ENCODE data around the gene ENPP6. TPM values are rescaled to one million over a fixed set of nuclear protein-coding genes. Genes with fewer than 3 reads are reported as not detected.

The ENPP6 gene
- 0.61 and 1.2 TPM in 2 replicates for total RNA-seq

DNA sequence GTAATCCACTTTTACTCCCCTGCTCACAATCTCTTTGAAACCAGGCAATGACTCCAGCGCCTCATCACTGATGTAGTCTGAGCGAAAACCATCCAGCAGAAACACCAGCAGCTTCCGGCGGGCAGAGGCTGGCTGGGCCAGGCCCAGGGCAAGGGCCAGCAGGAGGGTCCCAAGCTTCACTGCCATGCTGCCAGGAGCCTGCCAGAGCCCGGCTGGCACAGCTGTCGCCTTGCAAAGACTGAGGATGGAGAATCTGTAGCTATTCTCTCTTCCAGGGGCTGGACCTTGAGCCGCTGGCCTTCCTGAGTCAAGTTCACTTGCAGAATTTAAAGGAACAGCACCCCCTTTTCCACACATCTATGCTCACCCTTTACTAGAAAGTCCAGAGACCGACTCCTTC lies at the start of gene ENPP6:
TSS of gene ENPP6 (minus strand) at position 240 of the 400 bp plus-strand sequence. CDS start at position 186, 54 bp downstream.
- no peak within 1 kb of the TSS for H3K27ac Mint-ChIP-seq
- H3K4me3 Mint-ChIP-seq: no peak within 1 kb of the TSS
- H3K27me3 Mint-ChIP-seq: peaks cover 15% of the 10 kb centered on the region
- peaks cover 5% of the 10 kb centered on the region for H3K9me3 Mint-ChIP-seq
- H3K36me3 Mint-ChIP-seq (ENCODE audit: low read depth): peaks cover 2% of the 10 kb centered on the region
- H3K4me1 Mint-ChIP-seq: no peaks in the 10 kb centered on the region
- intact Hi-C loops (cut with micrococcal nuclease): no loop called here
- peak; percentile 30 for DNase-seq

DNA sequence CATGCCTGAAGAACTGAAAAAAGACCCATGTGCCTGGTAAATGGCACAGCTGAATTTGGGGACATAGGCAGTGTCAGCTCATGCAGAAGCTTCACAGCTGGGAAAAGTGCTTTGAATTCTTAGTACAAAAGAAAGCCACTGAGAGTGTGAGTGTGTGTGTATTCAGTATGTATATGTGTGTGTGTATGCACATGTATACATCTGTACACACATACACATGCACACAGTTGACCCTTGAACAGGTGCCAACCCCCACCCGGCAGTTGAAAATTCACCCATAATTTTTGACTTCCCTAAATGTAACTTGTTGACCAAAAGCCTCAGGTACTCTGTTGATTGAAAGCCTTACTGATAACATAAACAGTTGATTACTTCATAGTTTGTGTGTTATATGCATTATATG lies 49.5 kb upstream of the ENPP6 start:
- Mint-ChIP-seq H3K4me3 (peak overlapping the region; percentile 78), H3K27me3 (no peaks in the 10 kb centered on the region), H3K9me3 (no peaks in the 10 kb centered on the region), H3K36me3 (ENCODE audit: low read depth) (no peaks in the 10 kb centered on the region), H3K4me1 (peaks cover 65% of the 10 kb centered on the region), H3K27ac (peak overlapping the region; percentile 93)
- no peak for DNase-seq
- intact Hi-C loops (cut with micrococcal nuclease): loop anchor here (10.0 kb wide), 2 partner anchors 558 to 698 kb away; partner anchors contain the start of gene ACSL1

GRCh38 chr4:184265546-184266351 lies 48.1 kb upstream of the ENPP6 start:
- Mint-ChIP-seq H3K9me3 (no peaks in the 10 kb centered on the region), H3K36me3 (ENCODE audit: low read depth) (no peaks in the 10 kb centered on the region), H3K4me3 (peak overlapping the region; percentile 59), H3K27ac (peak overlapping the region; percentile 77), H3K4me1 (peaks cover 62% of the 10 kb centered on the region), H3K27me3 (no peaks in the 10 kb centered on the region)
- intact Hi-C loops (cut with micrococcal nuclease): loop anchor here (2.0 to 10.0 kb wide), 3 partner anchors 193 to 699 kb away; partner anchors contain the start of gene ACSL1
- peak; percentile 65 for DNase-seq

- Mint-ChIP-seq H3K36me3 (ENCODE audit: low read depth) (no peaks in the 10 kb centered on the region), H3K4me3 (peak overlapping the region; percentile 34), H3K27ac (peak overlapping the region; percentile 84), H3K9me3 (no peaks in the 10 kb centered on the region), H3K4me1 (peaks cover 48% of the 10 kb centered on the region), H3K27me3 (no peaks in the 10 kb centered on the region)
- intact Hi-C loops (cut with micrococcal nuclease): loop anchor here (1.0 to 10.0 kb wide), 10 partner anchors 12 to 701 kb away; partner anchors contain the start of genes ACSL1, CASP3, IRF2 and PRIMPOL
- DNase-seq: peak; percentile 97
Observed at GRCh38 chr4:184263910-184264732, 46.4 kb upstream of the ENPP6 start.

DNA sequence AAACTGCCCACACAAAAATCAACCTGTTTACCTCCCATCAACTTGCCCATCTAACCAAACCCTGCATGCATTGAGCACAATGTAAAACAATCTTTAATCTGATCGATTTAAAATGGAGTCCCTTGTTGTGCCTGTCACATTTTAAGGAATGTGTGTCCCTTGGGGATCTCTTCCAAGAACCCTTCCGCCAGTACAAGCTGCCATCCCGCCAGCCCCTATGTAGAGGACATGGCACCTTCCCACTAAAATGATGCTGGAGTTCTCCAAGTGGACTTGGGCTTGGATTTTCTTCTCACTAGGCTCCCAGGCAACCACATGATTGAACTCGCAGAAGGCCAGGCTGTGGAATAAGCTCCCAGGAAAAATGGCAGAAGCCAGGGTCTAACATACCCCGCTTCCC lies 45.8 kb upstream of the ENPP6 start:
- Mint-ChIP-seq H3K9me3 (no peaks in the 10 kb centered on the region), H3K27me3 (no peaks in the 10 kb centered on the region), H3K36me3 (ENCODE audit: low read depth) (no peaks in the 10 kb centered on the region), H3K4me3 (no peak overlapping the region), H3K4me1 (peaks cover 44% of the 10 kb centered on the region), H3K27ac (peak overlapping the region; percentile 68)
- peak; percentile 57 for DNase-seq
- intact Hi-C loops (cut with micrococcal nuclease): loop anchor here (1.0 to 10.0 kb wide), 4 partner anchors 11 to 701 kb away; partner anchors contain the start of gene ACSL1

GRCh38 chr4:184262901-184263300 lies 45.2 kb upstream of the ENPP6 start:
- peak; percentile 57 for DNase-seq
- intact Hi-C loops (cut with micrococcal nuclease): loop anchor here (1.0 to 10.0 kb wide), 4 partner anchors 11 to 702 kb away; partner anchors contain the start of gene ACSL1
- Mint-ChIP-seq H3K4me1 (peaks cover 41% of the 10 kb centered on the region), H3K9me3 (no peaks in the 10 kb centered on the region), H3K4me3 (no peak overlapping the region), H3K27me3 (no peaks in the 10 kb centered on the region), H3K36me3 (ENCODE audit: low read depth) (no peaks in the 10 kb centered on the region), H3K27ac (peak overlapping the region; percentile 68)

- no peak overlapping the region for H3K27ac Mint-ChIP-seq
- H3K27me3 Mint-ChIP-seq: no peaks in the 10 kb centered on the region
- H3K36me3 Mint-ChIP-seq (ENCODE audit: low read depth): no peaks in the 10 kb centered on the region
- H3K4me1 Mint-ChIP-seq: peaks cover 30% of the 10 kb centered on the region
- DNase-seq: peak; percentile 48
- no peaks in the 10 kb centered on the region for H3K9me3 Mint-ChIP-seq
- H3K4me3 Mint-ChIP-seq: no peak overlapping the region
- intact Hi-C loops (cut with micrococcal nuclease): loop anchor here (5.0 to 10.0 kb wide), 3 partner anchors 321 to 704 kb away; partner anchors contain the start of gene ACSL1
Observed at GRCh38 chr4:184261246-184261645, 43.6 kb upstream of the ENPP6 start.

DNA sequence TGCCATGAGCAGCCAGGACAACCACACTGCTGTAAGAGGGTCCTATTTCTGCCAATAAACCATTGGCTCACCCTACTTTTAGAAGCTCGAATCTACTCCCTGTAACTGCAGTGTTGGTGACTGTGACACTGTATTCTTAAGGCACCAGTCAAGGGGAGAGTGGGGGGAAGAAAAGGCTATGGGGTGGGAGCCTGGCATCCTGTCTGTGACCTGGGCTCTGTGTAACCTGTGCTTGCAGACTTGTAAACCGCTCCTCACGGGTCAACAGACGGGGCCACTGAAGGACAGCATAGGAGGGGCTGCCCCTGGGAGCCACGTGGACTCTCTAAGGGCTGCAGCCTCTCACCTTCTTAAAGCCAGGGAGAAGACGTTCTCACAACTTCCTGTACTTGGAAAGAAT lies 42.2 kb upstream of the ENPP6 start:
- Mint-ChIP-seq H3K4me1 (peaks cover 19% of the 10 kb centered on the region), H3K9me3 (no peaks in the 10 kb centered on the region), H3K27me3 (no peaks in the 10 kb centered on the region), H3K4me3 (no peak overlapping the region), H3K36me3 (ENCODE audit: low read depth) (no peaks in the 10 kb centered on the region), H3K27ac (no peak overlapping the region)
- peak; percentile 55 for DNase-seq
- intact Hi-C loops (cut with micrococcal nuclease): loop anchor here (5.0 to 10.0 kb wide), 3 partner anchors 322 to 705 kb away; partner anchors contain the start of gene ACSL1

- intact Hi-C loops (cut with micrococcal nuclease): no loop called here
- H3K27ac Mint-ChIP-seq: no peak overlapping the region
- H3K4me1 Mint-ChIP-seq: peaks cover 19% of the 10 kb centered on the region
- H3K4me3 Mint-ChIP-seq: no peak overlapping the region
- no peaks in the 10 kb centered on the region for H3K27me3 Mint-ChIP-seq
- peak; percentile 48 for DNase-seq
- no peaks in the 10 kb centered on the region for H3K36me3 Mint-ChIP-seq (ENCODE audit: low read depth)
- no peaks in the 10 kb centered on the region for H3K9me3 Mint-ChIP-seq
Observed at GRCh38 chr4:184259081-184259480, 41.4 kb upstream of the ENPP6 start.

GRCh38 chr4:184255871-184256642 lies 38.4 kb upstream of the ENPP6 start:
- no peaks in the 10 kb centered on the region for H3K36me3 Mint-ChIP-seq (ENCODE audit: low read depth)
- intact Hi-C loops (cut with micrococcal nuclease): no loop called here

GRCh38 chr4:184255361-184255760 lies 37.7 kb upstream of the ENPP6 start:
- no peaks in the 10 kb centered on the region for H3K36me3 Mint-ChIP-seq (ENCODE audit: low read depth)

More at GRCh38 chr4:184255871-184256642, 38.4 kb upstream of the ENPP6 start:
- Mint-ChIP-seq H3K27me3 (no peaks in the 10 kb centered on the region), H3K4me3 (no peak overlapping the region), H3K4me1 (peaks cover 15% of the 10 kb centered on the region), H3K27ac (no peak overlapping the region), H3K9me3 (no peaks in the 10 kb centered on the region)
- DNase-seq: peak; percentile 52

GRCh38 chr4:184253072-184253420 lies 35.4 kb upstream of the ENPP6 start:
- H3K4me1 Mint-ChIP-seq: peaks cover 17% of the 10 kb centered on the region
- intact Hi-C loops (cut with micrococcal nuclease): no loop called here
- no peaks in the 10 kb centered on the region for H3K36me3 Mint-ChIP-seq (ENCODE audit: low read depth)
- no peak overlapping the region for H3K4me3 Mint-ChIP-seq
- no peak overlapping the region for H3K27ac Mint-ChIP-seq
- no peaks in the 10 kb centered on the region for H3K27me3 Mint-ChIP-seq
- H3K9me3 Mint-ChIP-seq: no peaks in the 10 kb centered on the region
- peak; percentile 48 for DNase-seq

More at GRCh38 chr4:184255361-184255760, 37.7 kb upstream of the ENPP6 start:
- Mint-ChIP-seq H3K27me3 (no peaks in the 10 kb centered on the region), H3K4me3 (no peak overlapping the region), H3K4me1 (peaks cover 17% of the 10 kb centered on the region), H3K9me3 (no peaks in the 10 kb centered on the region), H3K27ac (no peak overlapping the region)
- peak; percentile 55 for DNase-seq
- intact Hi-C loops (cut with micrococcal nuclease): no loop called here
